ENCODE results near the gene ATP2B2.

The ATP2B2 gene

GRCh38 chr3:10348404-10348721 is 157.0 kb downstream of the ATP2B2 start:
- H3K4me3 ChIP-seq (ENCODE audit: severe bottlenecking) = no peak overlapping the region
- H3K27ac ChIP-seq (ENCODE audit: poor library complexity, severe bottlenecking) = no peak overlapping the region
- no peak for DNase-seq (ENCODE audit: low spot score)
- ATAC-seq (ENCODE audit: low read depth) = no peak
- H3K27me3 ChIP-seq (ENCODE audit: insufficient read depth, poor library complexity, severe bottlenecking) = no peaks in the 10 kb centered on the region
- H3K36me3 ChIP-seq (ENCODE audit: low read depth) = no peaks in the 10 kb centered on the region
- no peaks in the 10 kb centered on the region for H3K9me3 ChIP-seq (ENCODE audit: severe bottlenecking)
- TF ChIP-seq CTCF (IDR thresholded peaks at IDR 0.05; ENCODE audit: poor library complexity, severe bottlenecking) = no peak
- no peaks in the 10 kb centered on the region for H3K4me1 ChIP-seq (ENCODE audit: insufficient read depth, poor library complexity, severe bottlenecking)

- H3K36me3 ChIP-seq (ENCODE audit: low read depth) = no peaks in the 10 kb centered on the region
- no peaks in the 10 kb centered on the region for H3K27me3 ChIP-seq (ENCODE audit: insufficient read depth, poor library complexity, severe bottlenecking)
- H3K4me1 ChIP-seq (ENCODE audit: insufficient read depth, poor library complexity, severe bottlenecking) = no peaks in the 10 kb centered on the region
- no peak overlapping the region for H3K27ac ChIP-seq (ENCODE audit: poor library complexity, severe bottlenecking)
- H3K9me3 ChIP-seq (ENCODE audit: severe bottlenecking) = no peaks in the 10 kb centered on the region
- DNase-seq (ENCODE audit: low spot score) (no peak), ATAC-seq (ENCODE audit: low read depth) (no peak)
- no peak for TF ChIP-seq CTCF (IDR thresholded peaks at IDR 0.05; ENCODE audit: poor library complexity, severe bottlenecking)
- H3K4me3 ChIP-seq (ENCODE audit: severe bottlenecking) = no peak overlapping the region
Observed at GRCh38 chr3:10347648-10348403, 157.6 kb downstream of the ATP2B2 start.

- H3K4me1 ChIP-seq (ENCODE audit: insufficient read depth, poor library complexity, severe bottlenecking) = no peaks in the 10 kb centered on the region
- no peaks in the 10 kb centered on the region for H3K27me3 ChIP-seq (ENCODE audit: insufficient read depth, poor library complexity, severe bottlenecking)
Observed at GRCh38 chr3:10345911-10346310, 159.5 kb downstream of the ATP2B2 start.

GRCh38 chr3:10344944-10345575 is 160.3 kb downstream of the ATP2B2 start:
- no peaks in the 10 kb centered on the region for H3K9me3 ChIP-seq (ENCODE audit: severe bottlenecking)
- no peak overlapping the region for H3K27ac ChIP-seq (ENCODE audit: poor library complexity, severe bottlenecking)
- TF ChIP-seq CTCF (IDR thresholded peaks at IDR 0.05; ENCODE audit: poor library complexity, severe bottlenecking) = no peak
- no peaks in the 10 kb centered on the region for H3K4me1 ChIP-seq (ENCODE audit: insufficient read depth, poor library complexity, severe bottlenecking)
- H3K4me3 ChIP-seq (ENCODE audit: severe bottlenecking) = no peak overlapping the region
- ATAC-seq (ENCODE audit: low read depth) = no peak
- no peaks in the 10 kb centered on the region for H3K36me3 ChIP-seq (ENCODE audit: low read depth)
- DNase-seq (ENCODE audit: low spot score) = no peak
- H3K27me3 ChIP-seq (ENCODE audit: insufficient read depth, poor library complexity, severe bottlenecking) = no peaks in the 10 kb centered on the region

More at GRCh38 chr3:10345911-10346310, 159.5 kb downstream of the ATP2B2 start:
- no peaks in the 10 kb centered on the region for H3K36me3 ChIP-seq (ENCODE audit: low read depth)
- no peak for TF ChIP-seq CTCF (IDR thresholded peaks at IDR 0.05; ENCODE audit: poor library complexity, severe bottlenecking)
- no peak for DNase-seq (ENCODE audit: low spot score)
- no peak overlapping the region for H3K4me3 ChIP-seq (ENCODE audit: severe bottlenecking)
- no peak overlapping the region for H3K27ac ChIP-seq (ENCODE audit: poor library complexity, severe bottlenecking)
- no peak for ATAC-seq (ENCODE audit: low read depth)
- no peaks in the 10 kb centered on the region for H3K9me3 ChIP-seq (ENCODE audit: severe bottlenecking)

Data from RWPE2 (cell line).